HL-60 (cell line): ENCODE measurements around the gene CHADL.

Source experiments
- DNase-seq, 2 experiments: peaks; one replicate each; pipeline ENCODE4 v3.0.0-alpha.2; 2010 to 2020; ENCODE audit warnings: low read depth in 1 of 2, low spot score in 1 of 2
- H3K27ac ChIP-seq: fragments of 250-450 bp; sonication (Bioruptor Pico); replicated peaks from 2 replicates; pipeline ENCODE4 v1.5.1; 2020; ENCODE audit warnings: mild to moderate bottlenecking, moderate library complexity
- H3K27me3 ChIP-seq: fragments of 250-450 bp; sonication (Bioruptor Pico); 2 replicates; pipeline ENCODE4 v1.5.1; 2021; ENCODE audit warnings: mild to moderate bottlenecking, moderate library complexity; ENCODE audit not compliant: insufficient read depth, poor library complexity, severe bottlenecking
- H3K4me3 ChIP-seq: replicated peaks from 2 replicates; pipeline ENCODE4 v1.5.1; 2011; ENCODE audit warnings: mild to moderate bottlenecking, control low read depth, low read length; ENCODE audit not compliant: insufficient read depth
- CTCF ChIP-seq: IDR thresholded peaks from one replicate; pipeline ENCODE4 v1.5.1; 2011; ENCODE audit warnings: low read length, control low read depth, inconsistent platforms; ENCODE audit not compliant: insufficient read depth
- GABPA ChIP-seq: IDR thresholded peaks from 2 replicates; pipeline ENCODE4 v1.6.1; 2012; ENCODE audit warnings: low read depth
- POLR2AphosphoS5 ChIP-seq: IDR thresholded peaks from 2 replicates; pipeline ENCODE4 v1.6.1; 2012; ENCODE audit warnings: low read depth
- REST ChIP-seq: IDR thresholded peaks from 2 replicates; pipeline ENCODE4 v1.6.1; 2012; ENCODE audit warnings: low read depth; ENCODE audit not compliant: insufficient replicate concordance
- SPI1 ChIP-seq: IDR thresholded peaks from 2 replicates; pipeline ENCODE4 v1.6.1; 2012; ENCODE audit warnings: low read depth, mild to moderate bottlenecking, borderline replicate concordance

CHADL gene

GRCh38 chr22:41234815-41235695 is 5.7 kb downstream of the CHADL start:
- no peak for DNase-seq
- Histone ChIP-seq H3K27ac (no peak overlapping the region), H3K4me3 (no peak overlapping the region), H3K27me3 (no peaks in the 10 kb centered on the region)
- no peak for TF ChIP-seq SPI1
- TF ChIP-seq GABPA, result no peak
- TF ChIP-seq POLR2AphosphoS5, result no peak
- no peak for TF ChIP-seq CTCF
- TF ChIP-seq REST, result no peak

GRCh38 chr22:41231369-41231768 is 9.4 kb downstream of the CHADL start:
- TF ChIP-seq SPI1 (no peak), CTCF (no peak), POLR2AphosphoS5 (no peak), GABPA (no peak), REST (no peak)
- Histone ChIP-seq H3K27me3 (no peaks in the 10 kb centered on the region), H3K27ac (no peak overlapping the region), H3K4me3 (no peak overlapping the region)
- DNase-seq, result no peak

- no peak for TF ChIP-seq POLR2AphosphoS5
Measured at GRCh38 chr22:41230401-41230785, 10.3 kb downstream of the CHADL start.

GRCh38 chr22:41229730-41230400 is 10.9 kb downstream of the CHADL start:
- TF ChIP-seq CTCF, result no peak
- no peak for TF ChIP-seq REST
- no peak for TF ChIP-seq GABPA
- TF ChIP-seq POLR2AphosphoS5, result no peak
- no peak for TF ChIP-seq SPI1
- H3K4me3 ChIP-seq, result no peak overlapping the region
- no peak overlapping the region for H3K27ac ChIP-seq
- H3K27me3 ChIP-seq, result no peaks in the 10 kb centered on the region
- DNase-seq, result no peak

More at GRCh38 chr22:41230401-41230785, 10.3 kb downstream of the CHADL start:
- DNase-seq, result no peak
- H3K27me3 ChIP-seq, result no peaks in the 10 kb centered on the region
- no peak overlapping the region for H3K4me3 ChIP-seq
- H3K27ac ChIP-seq, result no peak overlapping the region
